GM12878 (cell line): ENCODE measurements around the gene TMCO1. TPM values are rescaled to one million over a fixed set of nuclear protein-coding genes. Genes with fewer than 3 reads are reported as not detected.
"Not testable (repeated sequence)": the region's sequence is repeated elsewhere in the genome, so short reads cannot be mapped to it uniquely, and the experiment has no call there.

ENCODE experiments used
- ATAC-seq: fragments of 200-7000 bp; cut with Tn5 transposase; 3 replicates; pipeline ENCODE4 v1.9.1; 2020; ENCODE audit warnings: mild to moderate bottlenecking, moderate library complexity
- BruUV-seq: library from RNA; stranded (reverse); fragments of 400-500 nt; replicated peaks from 2 replicates; lab custom pipeline; 2021; lab: Mats Ljungman, UMichigan
- CTCF ChIA-PET: fragments of 300-600 bp; sonication (Branson Sonifier 250); formaldehyde crosslinking; extraction: SDS; loops from one replicate; lab custom pipeline; 2021; ENCODE audit warnings: inconsistent platforms; lab: Yijun Ruan, JAX
- POLR2A ChIA-PET: fragments of 350-600 bp; formaldehyde crosslinking; extraction: SDS; loops from one replicate; lab custom pipeline; 2021; ENCODE audit warnings: inconsistent platforms; lab: Charles Lee
- RAD21 ChIA-PET: fragments of 300-600 bp; sonication (Branson Sonifier 250); formaldehyde crosslinking; loops from one replicate; lab custom pipeline; 2023; ENCODE audit warnings: antibody characterized with exemption; ENCODE audit not compliant: unreplicated experiment; lab: Charles Lee
- SMC1A ChIA-PET: fragments of 300-600 bp; sonication (Branson Sonifier 250); formaldehyde crosslinking; loops from one replicate; lab custom pipeline; 2023; ENCODE audit not compliant: unreplicated experiment, uncharacterized antibody; lab: Charles Lee
- DNase-seq: peaks from one replicate; pipeline ENCODE4 v3.0.0-alpha.2; 2011; ENCODE audit warnings: low read depth, low spot score
- FAIRE-seq: peaks from 3 replicates; lab custom pipeline; 2011; peaks lifted over from hg19 to GRCh38; lab: Jason Lieb, UNC
- H2AFZ ChIP-seq: 2 replicates; pipeline ENCODE4 v1.6.0; 2011; ENCODE audit warnings: low read depth, low read length, control low read depth; ENCODE audit not compliant: control insufficient read depth
- H3K27ac ChIP-seq: 2 replicates; pipeline ENCODE4 v1.5.1; 2011; ENCODE audit warnings: control low read depth; ENCODE audit not compliant: control insufficient read depth, insufficient read depth
- H3K27me3 ChIP-seq, 2 experiments: replicated peaks in 1 of 2; 2 replicates each; pipeline versions ENCODE4 v1.6.0 to v1.6.1; 2011; ENCODE audit warnings: low read length in 1 of 2; ENCODE audit not compliant: control insufficient read depth in 2 of 2, insufficient read depth in 2 of 2
- H3K36me3 ChIP-seq, 2 experiments: 2 replicates each; pipeline ENCODE4 v1.5.1; 2011; ENCODE audit warnings: low read length in 1 of 2; ENCODE audit not compliant: control insufficient read depth in 2 of 2, insufficient read depth in 2 of 2
- H3K4me1 ChIP-seq: 2 replicates; pipeline ENCODE4 v1.6.1; 2011; ENCODE audit warnings: mild to moderate bottlenecking, low read length, moderate library complexity, mixed read lengths; ENCODE audit not compliant: control insufficient read depth, insufficient read depth
- H3K4me2 ChIP-seq: 2 replicates; pipeline ENCODE4 v1.6.0; 2011; ENCODE audit warnings: control low read depth; ENCODE audit not compliant: control insufficient read depth, insufficient read depth
- H3K4me3 ChIP-seq: fragments of 200-600 bp; sonication (generic); 2 replicates; pipeline ENCODE4 v1.5.1; 2016
- H3K79me2 ChIP-seq: 2 replicates; pipeline ENCODE4 v1.6.0; 2011; ENCODE audit warnings: low read length; ENCODE audit not compliant: control insufficient read depth, insufficient read depth
- H3K9ac ChIP-seq: 2 replicates; pipeline ENCODE4 v1.8.0; 2011; ENCODE audit warnings: low read length, control low read depth, mixed read lengths; ENCODE audit not compliant: control insufficient read depth, insufficient read depth
- H3K9me3 ChIP-seq: replicated peaks from 3 replicates; pipeline ENCODE4 v1.5.1; 2011; ENCODE audit warnings: mild to moderate bottlenecking, low read length; ENCODE audit not compliant: control insufficient read depth, insufficient read depth
- H4K20me1 ChIP-seq: 2 replicates; pipeline ENCODE4 v1.6.0; 2011; ENCODE audit not compliant: control insufficient read depth, insufficient read depth
- GABPA ChIP-seq: IDR thresholded peaks from 2 replicates; pipeline ENCODE4 v1.6.1; 2014; ENCODE audit warnings: antibody characterized with exemption, low read depth, mild to moderate bottlenecking, inconsistent platforms
- JUND ChIP-seq: IDR thresholded peaks from 2 replicates; pipeline ENCODE4 v1.6.1; 2012; ENCODE audit warnings: low read depth, mild to moderate bottlenecking, low read length, improper control_type of control experiment, moderate library complexity
- MTA3 ChIP-seq: IDR thresholded peaks from 2 replicates; pipeline ENCODE4 v1.6.1; 2012; ENCODE audit warnings: low read length, inconsistent platforms, borderline replicate concordance
- RCOR1 ChIP-seq: conservative IDR thresholded peaks from 2 replicates; pipeline ENCODE4 v1.6.1; 2012; ENCODE audit warnings: low read depth, low read length, improper control_type of control experiment
- SREBF2 ChIP-seq: IDR thresholded peaks from 2 replicates; pipeline ENCODE4 v1.6.1; 2012; ENCODE audit warnings: mild to moderate bottlenecking, low read length
- WGBS: methylation state at CpG from one replicate; pipeline ENCODE4 v1.1.6; 2016; ENCODE audit warnings: low lambda C conversion rate; ENCODE audit not compliant: insufficient replicate concordance, insufficient coverage; ENCODE audit errors: missing lambda C conversion rate; 5-methylcytosine and 5-hydroxymethylcytosine counted together
- in situ Hi-C: fragments of 300-500 bp; cut with MboI; formaldehyde crosslinking; loops from 9 replicates; pipeline ENCODE4 v1.14.3; 2018; ENCODE audit warnings: mixed read lengths
- intact Hi-C: fragments of 100-400 bp; cut with micrococcal nuclease; formaldehyde crosslinking; loops from one replicate; pipeline ENCODE4 v1.14.2; 2022; ENCODE audit not compliant: unreplicated experiment
- polyA plus RNA-seq, 11 experiments: library from polyadenylated mRNA; depleted of rRNA in 4 of 11; unstranded in 6 of 11; stranded (reverse) in 5 of 11; fragments of >200 nt; fragmentation: Nextera tagmentation in 4 of 11; fragmentation: Illumina TruSeq in 1 of 11; extraction: Ambion mirVana in 4 of 11; extraction: Trizol in 1 of 11; gene quantifications; 1 replicate in 1 of 11; 2 replicates in 10 of 11; pipeline versions ENCODE4 v1.2.1 to v1.2.3, GENCODE V29; 2011 to 2016; ENCODE audit warnings: inconsistent platforms in 2 of 11, missing spikeins in 2 of 11, low read depth in 1 of 11
- total RNA-seq, 4 experiments: library from RNA; depleted of rRNA in 3 of 4; stranded (reverse); fragments of >200 nt in 3 of 4; fragmentation: Illumina TruSeq in 1 of 4; extraction: Trizol in 1 of 4; gene quantifications; 2 replicates each; pipeline versions ENCODE4 v1.2.1 to v1.2.3, GENCODE V29; 2013 to 2021
- TF ChIP-seq, protein P1 (sequence below): IDR thresholded peaks from 2 replicates; pipeline ENCODE4 v1.6.1; 2012; ENCODE audit warnings: low read depth, low read length, improper control_type of control experiment
- TF ChIP-seq, protein P2 (sequence below): fragments of 450-650 bp; IDR thresholded peaks from 2 replicates; pipeline ENCODE4 v1.6.1; 2017; ENCODE audit warnings: mild to moderate bottlenecking

The TMCO1 gene
- total and polyA plus RNA-seq, 10 of the 15 experiments (the other 5 are each of a cell fraction or from before 2014, with no cell fraction given): 50.3 to 253 (median 126) TPM

DNA sequence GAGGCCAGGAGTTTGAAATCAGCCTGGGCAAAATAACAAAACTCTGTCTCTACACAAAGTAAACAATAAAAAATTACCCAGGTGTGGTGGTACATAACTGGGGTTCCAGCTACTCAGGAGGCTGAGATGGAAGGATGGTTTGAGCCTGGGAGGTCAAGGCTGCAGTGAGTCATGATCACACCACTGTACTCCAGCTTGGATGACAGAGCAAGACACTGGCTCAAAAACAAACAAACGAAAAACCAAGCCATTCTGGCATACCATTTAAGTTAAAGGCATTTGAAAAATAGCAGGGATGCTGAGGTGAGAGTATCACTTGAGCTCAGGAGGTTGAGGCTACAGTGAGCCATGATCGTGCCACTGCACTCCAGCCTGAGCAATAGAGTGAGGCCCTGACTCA, 65.0 kb downstream of the TMCO1 start (continued):
- TF ChIP-seq, protein P1, sequence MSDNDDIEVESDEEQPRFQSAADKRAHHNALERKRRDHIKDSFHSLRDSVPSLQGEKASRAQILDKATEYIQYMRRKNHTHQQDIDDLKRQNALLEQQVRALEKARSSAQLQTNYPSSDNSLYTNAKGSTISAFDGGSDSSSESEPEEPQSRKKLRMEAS: no peak
- TF ChIP-seq GABPA: no peak
- no peak for TF ChIP-seq JUND
- TF ChIP-seq SREBF2: no peak
- TF ChIP-seq MTA3: no peak
- TF ChIP-seq RCOR1: no peak
- TF ChIP-seq, protein P2, sequence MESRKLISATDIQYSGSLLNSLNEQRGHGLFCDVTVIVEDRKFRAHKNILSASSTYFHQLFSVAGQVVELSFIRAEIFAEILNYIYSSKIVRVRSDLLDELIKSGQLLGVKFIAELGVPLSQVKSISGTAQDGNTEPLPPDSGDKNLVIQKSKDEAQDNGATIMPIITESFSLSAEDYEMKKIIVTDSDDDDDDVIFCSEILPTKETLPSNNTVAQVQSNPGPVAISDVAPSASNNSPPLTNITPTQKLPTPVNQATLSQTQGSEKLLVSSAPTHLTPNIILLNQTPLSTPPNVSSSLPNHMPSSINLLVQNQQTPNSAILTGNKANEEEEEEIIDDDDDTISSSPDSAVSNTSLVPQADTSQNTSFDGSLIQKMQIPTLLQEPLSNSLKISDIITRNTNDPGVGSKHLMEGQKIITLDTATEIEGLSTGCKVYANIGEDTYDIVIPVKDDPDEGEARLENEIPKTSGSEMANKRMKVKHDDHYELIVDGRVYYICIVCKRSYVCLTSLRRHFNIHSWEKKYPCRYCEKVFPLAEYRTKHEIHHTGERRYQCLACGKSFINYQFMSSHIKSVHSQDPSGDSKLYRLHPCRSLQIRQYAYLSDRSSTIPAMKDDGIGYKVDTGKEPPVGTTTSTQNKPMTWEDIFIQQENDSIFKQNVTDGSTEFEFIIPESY: no peak

- in situ Hi-C loops: loop anchor here (25.0 kb wide), 1 partner anchor 785 kb away; no protein-coding TSS in a partner anchor
- H3K4me2 ChIP-seq, H3K27ac ChIP-seq, H3K9ac ChIP-seq, intact Hi-C loops, ATAC-seq, H3K4me3 ChIP-seq, POLR2A ChIA-PET, BruUV-seq, H4K20me1 ChIP-seq, H3K27me3 ChIP-seq, FAIRE-seq, SMC1A ChIA-PET, H3K4me1 ChIP-seq, H2AFZ ChIP-seq, H3K9me3 ChIP-seq, DNase-seq, H3K36me3 ChIP-seq: not testable (repeated sequence)
- CTCF ChIA-PET: interaction anchor here (1.6 kb wide), 1 partner anchor 16 kb away, joined by 10 read pairs; no protein-coding TSS in a partner anchor
- peaks cover 14% of the 10 kb centered on the region for H3K79me2 ChIP-seq
- RAD21 ChIA-PET: interaction anchor here (0.6 to 1.6 kb wide), 2 partner anchors 15 to 17 kb away, joined by 3 to 4 read pairs; no protein-coding TSS in a partner anchor
- 10% methylated on average over 1 of the region's 7 CpGs for WGBS
Measured at GRCh38 chr1:165701922-165702321, 66.7 kb downstream of the TMCO1 start.
